Gastrocnemius medialis (tissue), 4 donors: ENCODE results near the gene MRTO4. TPM values are rescaled to one million over a fixed set of nuclear protein-coding genes. Genes with fewer than 3 reads are reported as not detected.

ENCODE experiments used
- ATAC-seq, 2 donors: fragments of 150-250 bp; one replicate each; pipeline ENCODE4 v1.9.1; 2016
- DNase-seq, 2 donors: peaks; one replicate each; pipeline ENCODE4 v3.0.0-alpha.2; 2019
- H3K27ac ChIP-seq, 4 donors: fragments of 200-600 bp; sonication (generic); 1 replicate in 1 of 4; 2 replicates in 3 of 4; pipeline ENCODE4 v1.5.1; 2016 to 2018; ENCODE audit warnings: mild to moderate bottlenecking in 2 of 4, moderate library complexity in 1 of 4
- H3K27me3 ChIP-seq, 3 donors: fragments of 200-600 bp; sonication (generic) in 2 of 3; 1 replicate in 1 of 3; 2 replicates in 2 of 3; pipeline versions ENCODE4 v1.5.1 to v1.6.0; 2016 to 2019; ENCODE audit warnings: mild to moderate bottlenecking in 1 of 3, moderate library complexity in 1 of 3
- H3K36me3 ChIP-seq, 2 donors: fragments of 200-600 bp; sonication (generic) in 1 of 2; one replicate each; pipeline ENCODE4 v1.5.1; 2017 to 2018
- H3K4me1 ChIP-seq, 2 donors: fragments of 200-600 bp; sonication (generic) in 1 of 2; one replicate each; pipeline ENCODE4 v1.5.1; 2016 to 2017; ENCODE audit warnings: mild to moderate bottlenecking in 2 of 2
- H3K4me3 ChIP-seq, 4 donors: fragments of 200-600 bp; sonication (generic) in 3 of 4; 1 replicate in 1 of 4; 2 replicates in 3 of 4; pipeline ENCODE4 v1.5.1; 2016 to 2019; ENCODE audit warnings: mild to moderate bottlenecking in 2 of 4
- H3K9me3 ChIP-seq, 3 donors: fragments of 200-600 bp; sonication (generic) in 2 of 3; 1 replicate in 1 of 3; 2 replicates in 2 of 3; pipeline ENCODE4 v1.5.1; 2016 to 2019
- POLR2A ChIP-seq, 2 donors: fragments of 450-650 bp; IDR thresholded peaks; one replicate each; pipeline ENCODE4 v1.6.1; 2017; ENCODE audit warnings: antibody characterized with exemption in 2 of 2, mild to moderate bottlenecking in 2 of 2, moderate library complexity in 2 of 2
- in situ Hi-C, 4 donors: fragments of 200-750 bp; cut with MboI; loops; one replicate each; pipeline versions ENCODE4 v1.15.0 to v1.8.0; 2017; ENCODE audit warnings: low sequenced_read_pairs in 4 of 4
- intact Hi-C: fragments of 100-400 bp; cut with DNase I; formaldehyde crosslinking; loops from one replicate; pipeline ENCODE4 v1.15.1; 2023; ENCODE audit warnings: low total_unique reads
- total RNA-seq, 4 donors: library from RNA; depleted of rRNA; stranded (reverse); fragments of >200 nt; gene quantifications; one replicate each; pipeline versions ENCODE4 v1.1.0 to v1.2.3, GENCODE V29; 2016
- TF ChIP-seq, protein P1 (sequence below), 5 experiments: fragments of 450-650 bp in 3 of 5; fragments of 200-600 bp in 2 of 5; sonication (generic) in 2 of 5; IDR thresholded peaks in 4 of 5; conservative IDR thresholded peaks in 1 of 5; 1 replicate in 4 of 5; 2 replicates in 1 of 5; pipeline ENCODE4 v1.5.1; 2016 to 2019; ENCODE audit warnings: antibody characterized with exemption in 5 of 5, mild to moderate bottlenecking in 3 of 5, moderate library complexity in 3 of 5

MRTO4 gene
- total RNA-seq, 4 donors from 2014 or later, result 19.2 to 28.8 (median 26.7) TPM

DNA sequence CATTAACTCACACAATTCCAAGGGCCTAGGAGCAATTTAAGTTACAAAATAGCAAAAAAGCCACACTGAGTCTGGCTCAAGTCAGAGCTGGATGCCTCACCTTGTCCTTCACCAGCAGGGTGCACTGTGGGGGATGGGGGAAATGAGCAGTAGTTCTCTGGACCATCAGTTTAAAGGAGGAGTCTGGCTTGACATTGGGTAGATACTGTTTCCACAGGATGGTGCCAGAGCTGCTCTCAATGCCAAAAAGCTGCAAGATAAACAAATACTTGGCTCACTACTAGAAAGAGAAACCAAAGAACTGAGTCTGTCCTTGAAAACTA, 19.1 kb upstream of the MRTO4 start:
- H3K4me3 ChIP-seq, result no peak overlapping the region
- H3K27ac ChIP-seq, result peak overlapping the region; percentile 56 to 81 (median 61)
- peaks cover 22 to 31% of the 10 kb centered on the region in 2 donors for H3K4me1 ChIP-seq
- DNase-seq (peak; percentile 68 to 71), ATAC-seq (peak; percentile 96 to 98)
- H3K9me3 ChIP-seq, result no peaks in the 10 kb centered on the region
- peaks cover 0 to 85% of the 10 kb centered on the region in 2 donors for H3K36me3 ChIP-seq
- in situ Hi-C loops, result loop anchor here in 1 of 4 donors (25.0 kb wide), 1 partner anchor 320 kb away; the partner anchor contains the start of gene ALDH4A1
- intact Hi-C loops, result no loop called here
- TF ChIP-seq, protein P1, sequence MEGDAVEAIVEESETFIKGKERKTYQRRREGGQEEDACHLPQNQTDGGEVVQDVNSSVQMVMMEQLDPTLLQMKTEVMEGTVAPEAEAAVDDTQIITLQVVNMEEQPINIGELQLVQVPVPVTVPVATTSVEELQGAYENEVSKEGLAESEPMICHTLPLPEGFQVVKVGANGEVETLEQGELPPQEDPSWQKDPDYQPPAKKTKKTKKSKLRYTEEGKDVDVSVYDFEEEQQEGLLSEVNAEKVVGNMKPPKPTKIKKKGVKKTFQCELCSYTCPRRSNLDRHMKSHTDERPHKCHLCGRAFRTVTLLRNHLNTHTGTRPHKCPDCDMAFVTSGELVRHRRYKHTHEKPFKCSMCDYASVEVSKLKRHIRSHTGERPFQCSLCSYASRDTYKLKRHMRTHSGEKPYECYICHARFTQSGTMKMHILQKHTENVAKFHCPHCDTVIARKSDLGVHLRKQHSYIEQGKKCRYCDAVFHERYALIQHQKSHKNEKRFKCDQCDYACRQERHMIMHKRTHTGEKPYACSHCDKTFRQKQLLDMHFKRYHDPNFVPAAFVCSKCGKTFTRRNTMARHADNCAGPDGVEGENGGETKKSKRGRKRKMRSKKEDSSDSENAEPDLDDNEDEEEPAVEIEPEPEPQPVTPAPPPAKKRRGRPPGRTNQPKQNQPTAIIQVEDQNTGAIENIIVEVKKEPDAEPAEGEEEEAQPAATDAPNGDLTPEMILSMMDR (IDR thresholded peaks at IDR 0.05 in 4 of 5, conservative IDR thresholded peaks at IDR 0.05 in 1 of 5), result peak in 2 of 5 experiments; percentile 20 to 32
- TF ChIP-seq POLR2A (IDR thresholded peaks at IDR 0.05), result no peak
- no peaks in the 10 kb centered on the region for H3K27me3 ChIP-seq

GRCh38 chr1:19234224-19234623, 17.4 kb upstream of the MRTO4 start:
- in situ Hi-C loops, result loop anchor here in 1 of 4 donors (25.0 kb wide), 1 partner anchor 322 kb away; the partner anchor contains the start of gene ALDH4A1
- intact Hi-C loops, result no loop called here
- no peak for DNase-seq
- Histone ChIP-seq H3K27ac (peak overlapping the region in 1 of 4 donors; percentile 13), H3K36me3 (peaks cover 0 to 96% of the 10 kb centered on the region in 2 donors), H3K9me3 (no peaks in the 10 kb centered on the region), H3K27me3 (no peaks in the 10 kb centered on the region), H3K4me3 (no peak overlapping the region), H3K4me1 (peaks cover 22 to 31% of the 10 kb centered on the region in 2 donors)
- ATAC-seq, result no peak
- TF ChIP-seq POLR2A (IDR thresholded peaks at IDR 0.05), result no peak
- TF ChIP-seq, protein P1 (IDR thresholded peaks at IDR 0.05 in 4 of 5, conservative IDR thresholded peaks at IDR 0.05 in 1 of 5), result no peak

GRCh38 chr1:19239876-19240275, 11.7 kb upstream of the MRTO4 start:
- H3K27ac ChIP-seq, result peak overlapping the region; percentile 69 to 83 (median 78)
- H3K4me1 ChIP-seq, result peaks cover 17 to 24% of the 10 kb centered on the region in 2 donors
- ATAC-seq (peak; percentile 52 to 66), DNase-seq (peak; percentile 20 to 52)
- no peaks in the 10 kb centered on the region for H3K9me3 ChIP-seq
- in situ Hi-C loops (loop anchor here in 2 of 4 donors (5.0 to 25.0 kb wide), 2 partner anchors 38 to 328 kb away; partner anchors contain the start of gene ALDH4A1 (in 1 of the 2)), intact Hi-C loops (loop anchor here (2.0 to 10.0 kb wide), 4 partner anchors 21 to 335 kb away; partner anchors contain the start of genes ALDH4A1 and UBR4)
- TF ChIP-seq, protein P1 (IDR thresholded peaks at IDR 0.05 in 4 of 5, conservative IDR thresholded peaks at IDR 0.05 in 1 of 5), result no peak
- TF ChIP-seq POLR2A (IDR thresholded peaks at IDR 0.05), result no peak
- peaks cover 2 to 84% of the 10 kb centered on the region in 2 donors for H3K36me3 ChIP-seq
- H3K27me3 ChIP-seq, result no peaks in the 10 kb centered on the region
- no peak overlapping the region for H3K4me3 ChIP-seq

DNA sequence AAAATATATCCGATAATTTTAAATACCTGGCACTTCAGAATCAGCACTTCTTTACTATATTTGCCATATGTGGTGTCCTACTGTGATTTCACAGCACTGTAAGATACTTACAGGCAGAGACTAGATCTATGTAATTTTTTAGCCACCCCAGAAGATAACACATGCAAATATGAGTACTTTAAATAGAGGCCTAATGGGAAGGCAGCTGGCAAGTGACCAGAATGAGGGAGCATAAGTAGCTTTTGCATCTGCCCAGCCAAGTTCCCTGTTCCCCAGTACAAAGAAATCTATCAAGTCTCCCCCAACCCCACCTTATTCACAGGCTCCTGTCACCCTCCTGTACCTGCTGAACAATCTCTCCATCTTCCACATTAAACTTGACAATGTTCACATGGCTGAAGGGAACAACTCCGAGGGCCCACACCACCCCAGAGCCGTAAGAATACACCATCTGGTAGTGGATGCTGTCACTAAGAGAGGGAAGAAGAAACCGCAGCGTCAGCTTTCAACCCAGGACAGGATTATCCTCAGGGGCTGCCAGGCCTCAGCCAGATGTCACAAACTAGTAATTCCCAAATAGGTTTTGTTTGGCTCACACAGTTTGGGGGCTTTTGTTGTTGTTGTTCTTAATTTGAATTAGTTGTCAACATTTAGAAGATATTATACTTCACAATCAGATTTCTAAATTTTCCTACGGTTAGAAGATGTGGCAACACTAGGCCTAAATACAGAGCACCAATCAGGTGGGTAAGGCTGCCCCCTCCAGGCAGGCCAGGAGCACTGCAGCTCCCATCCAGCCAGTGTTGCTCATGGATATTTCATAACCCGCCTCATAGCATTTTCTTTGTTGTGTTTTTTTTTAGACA, 10.7 kb upstream of the MRTO4 start:
- peak overlapping the region; percentile 69 to 83 (median 78) for H3K27ac ChIP-seq
- peak; percentile 91 to 95 for ATAC-seq

More for the DNA sequence above, 10.7 kb upstream of the MRTO4 start:
- peak; percentile 48 to 81 for DNase-seq
- Histone ChIP-seq H3K36me3 (peaks cover 2 to 76% of the 10 kb centered on the region in 2 donors), H3K4me1 (peaks cover 17 to 24% of the 10 kb centered on the region in 2 donors), H3K9me3 (no peaks in the 10 kb centered on the region), H3K27me3 (no peaks in the 10 kb centered on the region), H3K4me3 (no peak overlapping the region)
- in situ Hi-C loops (loop anchor here in 2 of 4 donors (5.0 to 25.0 kb wide), 2 partner anchors 39 to 329 kb away; partner anchors contain the start of gene ALDH4A1 (in 1 of the 2)), intact Hi-C loops (loop anchor here (1.0 to 10.0 kb wide), 5 partner anchors 22 to 336 kb away; partner anchors contain the start of genes ALDH4A1 and UBR4)
- no peak for TF ChIP-seq POLR2A (IDR thresholded peaks at IDR 0.05)
- TF ChIP-seq, protein P1 (IDR thresholded peaks at IDR 0.05 in 4 of 5, conservative IDR thresholded peaks at IDR 0.05 in 1 of 5), result peak; percentile 91 to 96 (median 94)
